ENCODE measurements around the gene TNNT2. TPM values are rescaled to one million over a fixed set of nuclear protein-coding genes. Genes with fewer than 3 reads are reported as not detected.

TNNT2 gene
- total RNA-seq, 2 experiments from 2014 or later: not detected

GRCh38 chr1:201351617-201352016, 25.9 kb downstream of the TNNT2 start:
- ChIA-PET POLR2A (no interaction called here), CTCF (ENCODE audit: unreplicated experiment) (no interaction called here)
- Histone ChIP-seq H3K36me3 (ENCODE audit: insufficient read depth, low read length) (no peaks in the 10 kb centered on the region), H3K4me2 (ENCODE audit: low read length) (no peak overlapping the region), H4K20me1 (ENCODE audit: insufficient read depth, low read length) (no peaks in the 10 kb centered on the region), H2AFZ (ENCODE audit: low read length) (no peak overlapping the region), H3K4me3 (ENCODE audit: low read depth, low read length, poor library complexity, severe bottlenecking) (no peak overlapping the region), H3K9me3 (ENCODE audit: low read length) (no peaks in the 10 kb centered on the region), H3K9me2 (ENCODE audit: insufficient read depth, low read length) (no peaks in the 10 kb centered on the region), H3K4me1 (ENCODE audit: insufficient read depth, low read length, poor library complexity, severe bottlenecking) (no peaks in the 10 kb centered on the region), H3K79me2 (ENCODE audit: insufficient read depth, low read depth, low read length) (no peaks in the 10 kb centered on the region), H3K27ac (ENCODE audit: low read depth, low read length, poor library complexity, severe bottlenecking) (no peak overlapping the region)
- TF ChIP-seq EZH2phosphoT487 (IDR thresholded peaks at IDR 0.05; ENCODE audit: borderline replicate concordance, low read depth, low read length): no peak
- TF ChIP-seq, protein P1, sequence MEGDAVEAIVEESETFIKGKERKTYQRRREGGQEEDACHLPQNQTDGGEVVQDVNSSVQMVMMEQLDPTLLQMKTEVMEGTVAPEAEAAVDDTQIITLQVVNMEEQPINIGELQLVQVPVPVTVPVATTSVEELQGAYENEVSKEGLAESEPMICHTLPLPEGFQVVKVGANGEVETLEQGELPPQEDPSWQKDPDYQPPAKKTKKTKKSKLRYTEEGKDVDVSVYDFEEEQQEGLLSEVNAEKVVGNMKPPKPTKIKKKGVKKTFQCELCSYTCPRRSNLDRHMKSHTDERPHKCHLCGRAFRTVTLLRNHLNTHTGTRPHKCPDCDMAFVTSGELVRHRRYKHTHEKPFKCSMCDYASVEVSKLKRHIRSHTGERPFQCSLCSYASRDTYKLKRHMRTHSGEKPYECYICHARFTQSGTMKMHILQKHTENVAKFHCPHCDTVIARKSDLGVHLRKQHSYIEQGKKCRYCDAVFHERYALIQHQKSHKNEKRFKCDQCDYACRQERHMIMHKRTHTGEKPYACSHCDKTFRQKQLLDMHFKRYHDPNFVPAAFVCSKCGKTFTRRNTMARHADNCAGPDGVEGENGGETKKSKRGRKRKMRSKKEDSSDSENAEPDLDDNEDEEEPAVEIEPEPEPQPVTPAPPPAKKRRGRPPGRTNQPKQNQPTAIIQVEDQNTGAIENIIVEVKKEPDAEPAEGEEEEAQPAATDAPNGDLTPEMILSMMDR (conservative IDR thresholded peaks at IDR 0.05; ENCODE audit: low read length): no peak
- DNase-seq (ENCODE audit: low spot score): no peak
- intact Hi-C loops (cut with micrococcal nuclease; ENCODE audit: unreplicated experiment): no loop called here
- no TSS peak for BruUV-seq (replicated peaks)

DNA sequence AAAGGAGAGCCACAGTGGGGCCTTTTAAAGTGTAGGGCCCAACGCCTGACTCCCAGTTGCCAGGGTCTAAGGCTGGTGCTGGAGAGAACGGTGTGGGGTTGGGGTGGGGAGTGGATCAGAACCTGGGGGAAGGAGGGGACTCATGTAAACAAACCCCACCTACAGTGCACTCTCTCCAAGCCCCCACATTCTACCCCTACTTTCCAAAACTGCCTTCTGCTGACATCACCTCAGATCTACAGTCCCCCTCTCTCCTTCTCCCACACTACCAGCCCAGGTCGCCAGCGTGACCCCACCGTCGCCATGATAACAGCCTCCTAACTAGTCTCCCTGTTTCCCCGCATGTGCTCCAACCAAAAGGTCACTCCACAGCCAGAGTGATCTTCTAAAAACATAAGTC, 26.6 kb downstream of the TNNT2 start:
- no peaks in the 10 kb centered on the region for H3K79me2 ChIP-seq (ENCODE audit: insufficient read depth, low read depth, low read length)
- intact Hi-C loops (cut with micrococcal nuclease; ENCODE audit: unreplicated experiment): no loop called here
- no peaks in the 10 kb centered on the region for H4K20me1 ChIP-seq (ENCODE audit: insufficient read depth, low read length)
- H3K36me3 ChIP-seq (ENCODE audit: insufficient read depth, low read length): no peaks in the 10 kb centered on the region
- H3K9me3 ChIP-seq (ENCODE audit: low read length): no peaks in the 10 kb centered on the region
- no peak overlapping the region for H2AFZ ChIP-seq (ENCODE audit: low read length)
- TF ChIP-seq, protein P1 (conservative IDR thresholded peaks at IDR 0.05; ENCODE audit: low read length): no peak
- TF ChIP-seq EZH2phosphoT487 (IDR thresholded peaks at IDR 0.05; ENCODE audit: borderline replicate concordance, low read depth, low read length): no peak
- BruUV-seq (replicated peaks): no TSS peak
- CTCF ChIA-PET (ENCODE audit: unreplicated experiment): no interaction called here
- no peak overlapping the region for H3K4me3 ChIP-seq (ENCODE audit: low read depth, low read length, poor library complexity, severe bottlenecking)
- no peaks in the 10 kb centered on the region for H3K9me2 ChIP-seq (ENCODE audit: insufficient read depth, low read length)
- no peak overlapping the region for H3K27ac ChIP-seq (ENCODE audit: low read depth, low read length, poor library complexity, severe bottlenecking)
- no peak for DNase-seq (ENCODE audit: low spot score)
- POLR2A ChIA-PET: no interaction called here
- H3K4me1 ChIP-seq (ENCODE audit: insufficient read depth, low read length, poor library complexity, severe bottlenecking): no peaks in the 10 kb centered on the region
- H3K4me2 ChIP-seq (ENCODE audit: low read length): no peak overlapping the region

DNA sequence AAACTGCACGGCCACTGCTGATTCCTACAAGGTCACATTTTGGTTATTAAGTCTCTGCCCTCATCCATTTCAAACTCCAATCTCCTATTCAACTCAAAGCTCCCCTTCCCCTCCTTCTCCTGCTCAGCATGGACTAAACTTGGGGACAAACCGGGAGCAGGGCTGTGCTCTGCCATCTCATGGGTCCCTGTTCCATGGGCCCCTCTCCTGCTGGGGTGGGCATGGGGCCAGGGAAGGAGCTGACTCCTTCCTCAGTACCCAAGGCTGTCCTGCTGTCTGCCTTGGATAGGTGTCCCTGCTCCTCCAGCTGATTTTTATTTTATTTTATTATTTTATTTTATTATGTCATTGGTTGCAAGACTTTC, 27.1 kb downstream of the TNNT2 start:
- H3K9me3 ChIP-seq (ENCODE audit: low read length): no peaks in the 10 kb centered on the region
- H3K79me2 ChIP-seq (ENCODE audit: insufficient read depth, low read depth, low read length): no peaks in the 10 kb centered on the region
- H3K27ac ChIP-seq (ENCODE audit: low read depth, low read length, poor library complexity, severe bottlenecking): no peak overlapping the region
- H2AFZ ChIP-seq (ENCODE audit: low read length): no peak overlapping the region
- CTCF ChIA-PET (ENCODE audit: unreplicated experiment): interaction anchor here (0.8 kb wide), 1 partner anchor 30 kb away, joined by 4 read pairs; no protein-coding TSS in a partner anchor
- no peak overlapping the region for H3K4me3 ChIP-seq (ENCODE audit: low read depth, low read length, poor library complexity, severe bottlenecking)
- no peaks in the 10 kb centered on the region for H3K4me1 ChIP-seq (ENCODE audit: insufficient read depth, low read length, poor library complexity, severe bottlenecking)
- H3K9me2 ChIP-seq (ENCODE audit: insufficient read depth, low read length): no peaks in the 10 kb centered on the region
- no peak for TF ChIP-seq EZH2phosphoT487 (IDR thresholded peaks at IDR 0.05; ENCODE audit: borderline replicate concordance, low read depth, low read length)
- TF ChIP-seq, protein P1 (conservative IDR thresholded peaks at IDR 0.05; ENCODE audit: low read length): no peak
- no peaks in the 10 kb centered on the region for H3K36me3 ChIP-seq (ENCODE audit: insufficient read depth, low read length)
- H3K4me2 ChIP-seq (ENCODE audit: low read length): no peak overlapping the region
- no TSS peak for BruUV-seq (replicated peaks)
- no peak for DNase-seq (ENCODE audit: low spot score)
- POLR2A ChIA-PET: no interaction called here
- intact Hi-C loops (cut with micrococcal nuclease; ENCODE audit: unreplicated experiment): no loop called here
- no peaks in the 10 kb centered on the region for H4K20me1 ChIP-seq (ENCODE audit: insufficient read depth, low read length)
